DND-41 (cell line): ENCODE measurements around the gene SAMD4B.

ENCODE experiments used
- ATAC-seq: fragments of 200-7000 bp; cut with Tn5 transposase; 3 replicates; pipeline ENCODE4 v1.9.1; 2021; ENCODE audit warnings: low read depth; ENCODE audit not compliant: insufficient read depth
- DNase-seq: peaks from one replicate; pipeline ENCODE4 v3.0.0-alpha.2; 2020
- H2AFZ ChIP-seq: 2 replicates; pipeline ENCODE4 v1.6.0; 2012; ENCODE audit warnings: low read depth, low read length
- H3K27ac ChIP-seq: 2 replicates; pipeline ENCODE4 v1.5.1; 2012; ENCODE audit warnings: low read length, inconsistent platforms
- H3K27me3 ChIP-seq: fragments of 200-600 bp; sonication (generic); 2 replicates; pipeline ENCODE4 v1.6.0; 2012; ENCODE audit warnings: low read length, mild to moderate bottlenecking, inconsistent platforms; ENCODE audit not compliant: insufficient read depth, poor library complexity
- H3K36me3 ChIP-seq: 2 replicates; pipeline ENCODE4 v1.5.1; 2012; ENCODE audit warnings: low read length, inconsistent platforms; ENCODE audit not compliant: insufficient read depth
- H3K4me1 ChIP-seq: 2 replicates; pipeline ENCODE4 v1.5.1; 2012; ENCODE audit warnings: mild to moderate bottlenecking, low read length; ENCODE audit not compliant: insufficient read depth
- H3K4me2 ChIP-seq: 2 replicates; pipeline ENCODE4 v1.6.0; 2012; ENCODE audit warnings: mild to moderate bottlenecking, moderate library complexity, low read length, inconsistent platforms; ENCODE audit not compliant: insufficient read depth
- H3K4me3 ChIP-seq, 2 experiments: fragments of 200-600 bp in 1 of 2; shearing (Covaris generic) in 1 of 2; 2 replicates each; pipeline ENCODE4 v1.5.1; 2012 to 2016; ENCODE audit warnings: inconsistent platforms in 2 of 2, low read length in 2 of 2, mild to moderate bottlenecking in 2 of 2, low read depth in 1 of 2, moderate library complexity in 1 of 2
- H3K79me2 ChIP-seq: 2 replicates; pipeline ENCODE4 v1.6.0; 2012; ENCODE audit warnings: low read length, inconsistent platforms; ENCODE audit not compliant: insufficient read depth
- H3K9ac ChIP-seq: 2 replicates; pipeline ENCODE4 v1.6.0; 2012; ENCODE audit warnings: low read depth, mild to moderate bottlenecking, inconsistent platforms, low read length, moderate library complexity
- H3K9me3 ChIP-seq: 2 replicates; pipeline ENCODE4 v1.5.1; 2012; ENCODE audit warnings: low read length, moderate library complexity, mild to moderate bottlenecking, inconsistent platforms; ENCODE audit not compliant: insufficient read depth, severe bottlenecking
- H4K20me1 ChIP-seq: 2 replicates; pipeline ENCODE4 v1.6.0; 2012; ENCODE audit warnings: low read length; ENCODE audit not compliant: insufficient read depth
- EZH2 ChIP-seq: IDR thresholded peaks from 3 replicates; pipeline ENCODE4 v1.6.1; 2012; ENCODE audit warnings: borderline replicate concordance, low read depth, mild to moderate bottlenecking, moderate library complexity, low read length, inconsistent platforms; ENCODE audit not compliant: severe bottlenecking
- TF ChIP-seq, protein P1 (sequence below): IDR thresholded peaks from 2 replicates; pipeline ENCODE4 v1.5.1; 2012; ENCODE audit warnings: borderline replicate concordance, low read length, moderate library complexity, mild to moderate bottlenecking; ENCODE audit not compliant: poor library complexity, severe bottlenecking; ENCODE audit errors: extremely low read depth

The SAMD4B gene

DNA sequence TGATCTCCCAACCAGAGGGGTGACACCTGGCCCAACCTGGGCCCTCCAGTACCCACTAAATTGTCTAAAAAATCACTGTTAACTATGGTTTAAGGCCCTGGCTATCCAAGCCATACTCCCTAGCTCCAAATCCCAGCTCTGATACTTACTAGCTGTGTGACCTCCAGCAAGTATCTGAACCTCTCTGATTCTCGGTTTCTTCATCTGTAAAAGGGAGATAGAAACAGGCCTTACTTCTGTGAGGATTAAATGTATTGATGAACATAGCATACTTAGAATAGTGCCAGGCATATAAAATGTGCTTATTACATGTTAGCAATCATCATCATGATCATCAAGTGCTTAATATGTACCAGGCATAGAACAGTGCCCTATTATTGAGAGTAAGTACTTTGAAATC lies 26.3 kb upstream of the SAMD4B start:
- Histone ChIP-seq H3K4me3 (no peak overlapping the region), H3K4me1 (peaks cover 19% of the 10 kb centered on the region), H3K79me2 (peaks cover 14% of the 10 kb centered on the region; the same call in 1 of the 2 replicates), H3K9me3 (no peaks in the 10 kb centered on the region), H3K27me3 (no peaks in the 10 kb centered on the region), H3K4me2 (no peak overlapping the region), H3K9ac (no peak overlapping the region), H2AFZ (no peak overlapping the region), H3K36me3 (peaks cover 49% of the 10 kb centered on the region), H3K27ac (no peak overlapping the region), H4K20me1 (peaks cover 5% of the 10 kb centered on the region)
- TF ChIP-seq, protein P1, sequence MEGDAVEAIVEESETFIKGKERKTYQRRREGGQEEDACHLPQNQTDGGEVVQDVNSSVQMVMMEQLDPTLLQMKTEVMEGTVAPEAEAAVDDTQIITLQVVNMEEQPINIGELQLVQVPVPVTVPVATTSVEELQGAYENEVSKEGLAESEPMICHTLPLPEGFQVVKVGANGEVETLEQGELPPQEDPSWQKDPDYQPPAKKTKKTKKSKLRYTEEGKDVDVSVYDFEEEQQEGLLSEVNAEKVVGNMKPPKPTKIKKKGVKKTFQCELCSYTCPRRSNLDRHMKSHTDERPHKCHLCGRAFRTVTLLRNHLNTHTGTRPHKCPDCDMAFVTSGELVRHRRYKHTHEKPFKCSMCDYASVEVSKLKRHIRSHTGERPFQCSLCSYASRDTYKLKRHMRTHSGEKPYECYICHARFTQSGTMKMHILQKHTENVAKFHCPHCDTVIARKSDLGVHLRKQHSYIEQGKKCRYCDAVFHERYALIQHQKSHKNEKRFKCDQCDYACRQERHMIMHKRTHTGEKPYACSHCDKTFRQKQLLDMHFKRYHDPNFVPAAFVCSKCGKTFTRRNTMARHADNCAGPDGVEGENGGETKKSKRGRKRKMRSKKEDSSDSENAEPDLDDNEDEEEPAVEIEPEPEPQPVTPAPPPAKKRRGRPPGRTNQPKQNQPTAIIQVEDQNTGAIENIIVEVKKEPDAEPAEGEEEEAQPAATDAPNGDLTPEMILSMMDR = no peak
- TF ChIP-seq EZH2 = no peak
- ATAC-seq (no peak), DNase-seq (no peak)

DNA sequence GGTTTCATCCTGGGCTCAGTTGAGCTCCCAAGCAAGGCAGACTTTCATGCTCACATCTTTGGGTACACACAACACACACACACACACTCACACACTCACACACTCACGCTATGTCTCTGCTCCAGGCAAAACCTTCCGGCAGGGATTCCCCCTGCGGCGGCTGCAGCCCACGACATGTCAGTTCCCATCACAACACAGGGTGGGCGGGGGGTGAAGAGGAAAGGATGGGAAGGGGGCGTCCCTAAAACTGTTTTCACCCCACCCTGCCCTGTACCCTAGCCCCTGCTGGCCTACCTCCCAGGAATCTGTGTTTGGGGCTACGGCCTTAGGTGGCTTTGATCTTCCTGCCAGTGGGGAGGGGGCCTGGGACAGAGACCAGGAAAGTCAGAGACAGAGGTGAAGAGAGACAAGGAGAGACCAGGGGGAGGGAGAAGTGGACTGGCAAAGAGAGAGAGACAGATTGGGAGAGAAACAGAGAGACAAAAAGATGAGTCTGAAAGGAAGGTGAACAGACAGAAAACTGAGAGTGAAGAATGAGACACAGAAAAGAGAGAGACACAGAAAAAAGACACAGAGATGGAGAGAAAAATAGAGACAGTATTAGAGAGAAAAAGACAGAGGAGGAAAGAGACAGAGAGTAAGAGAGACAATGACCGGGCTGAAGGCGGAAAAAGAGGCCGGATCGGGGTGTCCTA lies 25.4 kb upstream of the SAMD4B start:
- H3K4me3 ChIP-seq = no peak overlapping the region
- H3K79me2 ChIP-seq = peaks cover 14% of the 10 kb centered on the region; the same call in 1 of the 2 replicates
- no peaks in the 10 kb centered on the region for H3K9me3 ChIP-seq
- H3K4me2 ChIP-seq = no peak overlapping the region
- no peak overlapping the region for H3K9ac ChIP-seq
- H3K27me3 ChIP-seq = no peaks in the 10 kb centered on the region
- H3K36me3 ChIP-seq = peaks cover 42% of the 10 kb centered on the region
- peaks cover 24% of the 10 kb centered on the region for H3K4me1 ChIP-seq
- H2AFZ ChIP-seq = no peak overlapping the region
- TF ChIP-seq, protein P1 = no peak
- no peak for TF ChIP-seq EZH2
- no peak for DNase-seq
- no peak overlapping the region for H3K27ac ChIP-seq
- H4K20me1 ChIP-seq = no peaks in the 10 kb centered on the region; the same call in 1 of the 2 replicates
- no peak for ATAC-seq

DNA sequence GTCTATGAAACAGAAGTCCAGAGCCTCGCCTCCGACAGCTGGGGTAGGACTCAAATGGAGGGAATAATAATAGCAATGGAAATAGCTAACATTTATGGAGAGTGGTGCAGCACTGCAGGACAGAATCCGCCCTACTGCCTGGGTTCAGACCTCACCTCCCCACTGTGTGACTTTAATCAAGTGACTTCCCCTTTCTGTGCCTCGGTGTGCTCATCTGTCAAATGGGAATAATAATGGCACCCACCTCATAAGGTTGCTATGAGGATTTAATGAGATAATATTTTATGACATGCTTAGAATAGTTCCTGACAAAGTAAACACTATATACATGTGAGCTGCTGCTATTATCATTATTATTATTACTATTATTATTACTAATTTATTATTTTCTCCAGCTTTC lies 24.7 kb upstream of the SAMD4B start:
- Histone ChIP-seq H2AFZ (no peak overlapping the region), H3K4me1 (peaks cover 24% of the 10 kb centered on the region), H4K20me1 (no peaks in the 10 kb centered on the region; the same call in 1 of the 2 replicates), H3K36me3 (peaks cover 36% of the 10 kb centered on the region), H3K79me2 (peaks cover 12% of the 10 kb centered on the region; the same call in 1 of the 2 replicates), H3K9ac (no peak overlapping the region), H3K4me3 (no peak overlapping the region), H3K27ac (no peak overlapping the region), H3K27me3 (no peaks in the 10 kb centered on the region), H3K4me2 (no peak overlapping the region), H3K9me3 (no peaks in the 10 kb centered on the region)
- TF ChIP-seq, protein P1 = no peak
- no peak for TF ChIP-seq EZH2
- ATAC-seq (no peak), DNase-seq (no peak)
